A549 treated with GW870086 at 1 μM for 4 hours (cell line): Measurements from ENCODE around the gene CHID1. TPM values are rescaled to one million over a fixed set of nuclear protein-coding genes. Genes with fewer than 3 reads are reported as not detected.

Experiments used
- total RNA-seq: library from RNA; stranded (reverse); fragments of 200-300 nt; extraction: Qiagen RNA extraction; gene quantifications from 5 replicates; pipeline ENCODE4 v1.2.3, GENCODE V29; 2022; ENCODE audit warnings: low read depth

Gene CHID1
- 71.0 to 80.8 TPM (median 73.7 TPM) in 5 replicates for total RNA-seq

DNA sequence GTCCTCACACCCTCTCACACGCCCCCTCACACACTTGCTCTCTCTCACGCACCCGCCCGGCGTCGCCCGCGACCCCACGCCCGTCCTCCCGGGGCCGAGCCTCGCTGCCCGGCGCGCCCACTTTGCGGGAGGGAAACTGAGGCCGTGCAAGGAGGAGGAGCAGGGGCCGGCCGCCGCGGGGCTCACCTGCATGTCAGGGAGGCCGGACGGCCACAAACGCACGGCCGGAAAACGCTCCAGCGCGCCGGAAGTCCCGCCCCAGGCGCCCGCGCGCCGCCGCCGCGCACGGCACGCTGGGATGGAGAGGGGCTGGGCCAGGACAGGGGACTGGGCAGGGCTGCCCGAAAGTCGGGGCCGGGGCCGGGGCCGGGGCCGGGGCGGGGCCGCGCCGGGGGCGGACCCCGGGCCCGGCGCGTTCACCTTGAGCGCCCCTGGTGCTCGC is at the start of gene CHID1:
CHID1 (minus strand) TSS at position 222 of the 442 bp plus-strand sequence. CDS start 5,994 bp downstream, outside the sequence.

DNA sequence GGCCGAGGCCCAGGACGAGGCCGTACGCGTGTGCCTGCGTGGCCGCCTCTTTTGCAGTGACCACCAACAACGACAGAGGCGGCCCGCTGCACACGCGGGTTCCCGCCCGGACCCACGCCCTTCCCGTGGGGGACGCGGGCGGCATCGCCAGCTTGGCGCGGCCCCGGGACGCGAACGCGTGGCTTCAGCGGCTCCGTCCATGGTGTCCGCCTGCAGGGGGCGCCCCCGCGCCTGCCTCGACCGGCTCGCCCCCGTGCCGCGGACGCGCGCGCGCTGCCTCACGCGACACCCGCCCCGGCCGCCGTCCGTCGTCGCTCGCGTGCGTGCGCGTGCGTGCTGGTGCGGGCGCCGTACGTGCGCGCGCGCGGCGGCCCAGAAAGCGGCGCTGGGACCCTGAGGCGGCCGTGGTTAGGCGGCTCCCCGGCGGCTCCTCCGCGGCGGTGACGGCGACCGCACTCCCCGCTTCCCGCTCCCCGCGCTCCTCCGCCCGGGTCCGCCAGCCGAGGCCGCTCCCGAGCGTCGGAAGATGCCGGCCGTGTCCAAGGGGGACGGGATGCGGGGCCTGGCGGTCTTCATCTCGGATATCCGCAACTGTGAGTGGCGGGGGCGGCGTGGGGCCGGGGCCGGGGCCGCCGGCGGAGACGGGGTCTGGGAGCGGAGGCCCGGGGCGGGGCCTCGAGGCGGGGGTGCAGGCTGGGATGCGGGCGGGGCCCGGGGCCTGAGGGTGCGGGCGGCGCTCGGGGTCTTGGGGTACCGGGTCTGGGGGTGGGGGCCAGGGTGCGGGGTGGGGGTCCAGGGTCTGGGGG is 15.1 kb upstream of the CHID1 start, which contains the start of gene AP2A2:
AP2A2 (plus strand) TSS at position 375 of the 806 bp plus-strand sequence; CDS start at position 527, 152 bp downstream.

DNA sequence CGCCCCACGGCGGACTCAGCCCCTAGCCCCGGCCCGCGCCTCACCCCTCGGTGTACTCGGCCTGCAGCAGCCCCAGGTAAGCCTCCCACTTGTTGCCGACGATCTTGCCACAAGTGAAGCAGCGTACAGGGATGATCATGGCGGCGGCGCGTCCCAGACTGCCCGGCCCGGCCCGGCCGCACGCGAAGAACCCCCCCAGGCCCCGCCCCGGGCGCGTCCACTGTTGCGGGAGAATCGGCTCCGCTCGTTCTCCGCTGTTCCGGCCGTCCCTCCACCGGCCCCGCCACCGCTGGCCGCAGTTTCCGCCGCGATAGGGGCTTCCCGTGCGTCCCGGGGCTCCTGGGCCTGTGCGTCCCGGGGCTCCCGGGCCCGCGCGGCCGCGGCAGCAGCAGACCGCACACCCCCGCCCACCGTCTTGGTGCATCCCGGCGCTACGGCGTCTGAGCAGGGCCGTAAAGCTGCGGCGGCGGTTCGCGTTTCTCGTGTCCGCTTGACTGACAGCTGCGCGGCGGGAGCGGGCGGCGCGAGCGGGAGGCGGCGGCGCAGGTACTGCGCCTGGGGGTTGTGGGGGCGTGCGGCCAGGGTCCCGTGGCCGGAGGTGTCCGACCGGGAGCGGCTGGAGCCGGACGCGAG is 68.1 kb downstream of the CHID1 start, which contains the start of the genes POLR2L and TSPAN4:
POLR2L (minus strand) TSS at position 160 of the 633 bp plus-strand sequence; CDS start at position 139, 21 bp downstream.
TSPAN4 (plus strand) TSS at position 483 of the 633 bp plus-strand sequence. CDS start 7,453 bp downstream, outside the sequence.

DNA sequence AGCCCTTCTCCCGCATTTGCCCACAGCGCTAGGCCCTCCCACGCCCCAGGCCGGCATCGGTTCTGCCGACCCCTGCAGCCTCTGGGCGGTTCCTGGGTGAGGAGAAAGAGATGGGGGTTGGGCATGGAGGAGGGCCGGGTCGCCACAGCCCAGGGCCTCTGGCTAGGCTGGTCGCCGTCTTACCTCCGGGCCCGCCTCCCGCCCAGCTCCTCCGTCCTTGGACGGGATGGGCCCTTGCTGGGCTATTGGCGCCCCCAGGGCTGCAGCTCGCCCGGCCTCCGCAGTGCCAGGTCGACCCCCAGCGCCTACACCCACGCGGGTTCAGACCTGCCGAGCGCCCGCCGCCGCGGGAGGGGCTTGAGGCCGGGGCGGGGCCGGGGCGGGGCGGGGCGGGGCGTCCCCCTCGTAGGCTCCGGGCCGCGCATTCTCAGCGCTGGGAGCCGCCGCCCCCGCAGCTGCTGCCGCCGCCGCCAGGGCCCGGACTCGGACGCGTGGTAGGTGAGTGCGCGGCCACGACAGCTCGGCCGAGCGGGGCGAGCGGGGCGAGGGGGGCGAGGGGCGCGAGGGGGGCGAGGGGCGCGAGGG is 78.0 kb downstream of the CHID1 start, which contains the start of gene CD151:
CD151 (plus strand) TSS at position 424 of the 585 bp plus-strand sequence. CDS start 3,118 bp downstream, outside the sequence.

DNA sequence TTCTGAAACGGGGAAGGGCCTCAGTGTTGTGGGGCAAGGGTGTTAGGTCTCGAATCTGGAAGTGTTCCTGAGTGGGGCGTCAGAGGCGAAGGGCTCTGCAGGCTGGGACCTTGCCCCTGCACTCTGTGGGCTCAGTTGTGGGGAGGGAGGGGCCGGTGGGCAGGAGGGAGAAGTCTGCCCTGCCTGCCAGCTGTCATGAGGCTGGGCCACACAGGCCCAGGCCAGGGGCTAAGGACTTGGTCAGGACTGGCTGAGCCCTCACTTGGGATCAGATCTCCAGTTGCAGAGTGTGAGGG is 82.8 kb downstream of the CHID1 start, which contains the start of gene CRACR2B:
CRACR2B (plus strand) TSS at position 23 of the 296 bp plus-strand sequence. CDS start 689 bp downstream, outside the sequence.

DNA sequence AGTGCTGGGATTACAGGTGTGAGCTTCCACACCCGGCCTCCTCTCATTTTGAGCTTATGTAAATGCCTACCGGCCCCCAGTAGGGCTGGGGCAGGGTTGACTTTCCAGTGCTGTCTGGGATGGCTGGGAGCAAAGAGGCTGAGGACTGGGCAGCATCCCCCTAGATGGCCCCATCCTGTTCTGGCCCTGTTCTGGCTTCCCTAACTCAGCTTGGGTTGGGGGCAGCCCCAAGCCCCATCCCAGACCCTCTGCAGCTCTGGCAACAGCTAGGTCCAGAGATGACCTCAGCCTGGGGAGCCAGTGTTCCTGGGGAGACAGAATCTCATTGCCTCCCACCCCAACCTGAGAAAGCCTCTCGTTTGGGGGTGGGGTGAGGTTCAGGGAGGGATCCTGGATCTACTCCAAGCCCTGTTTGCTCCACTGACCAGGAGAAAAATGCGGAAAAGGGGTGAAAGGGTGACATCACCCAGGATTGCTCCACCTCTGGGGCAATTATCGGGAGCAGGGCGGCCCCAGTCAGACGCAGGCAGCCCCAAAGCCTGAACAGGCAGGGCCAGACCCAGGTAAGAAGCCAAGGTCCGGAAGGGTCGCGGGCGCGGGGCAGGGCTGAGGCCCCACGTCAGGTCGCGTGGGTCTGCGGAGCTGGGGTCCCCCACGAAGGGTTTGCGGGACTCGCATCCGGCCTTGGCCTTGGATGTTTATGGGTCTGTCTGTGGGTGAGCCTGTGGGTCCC is 92.0 kb downstream of the CHID1 start, which contains the start of gene PNPLA2:
PNPLA2 (plus strand) TSS at position 519 of the 733 bp plus-strand sequence. CDS start 805 bp downstream, outside the sequence.

Other genes with a start within 250 kb of the CHID1 start
- gene DEAF1, start 215.6 kb downstream of the CHID1 start, total RNA-seq: 26.1 to 38.9 TPM (median 32.1 TPM) in 5 replicates
- 8.4 to 10.4 TPM (median 10.0 TPM) in 5 replicates for gene TMEM80, start 215.0 kb downstream of the CHID1 start, total RNA-seq
- gene EPS8L2, start 204.6 kb downstream of the CHID1 start, total RNA-seq: 76.9 to 131 TPM (median 114 TPM) in 5 replicates
- gene TALDO1, start 163.3 kb downstream of the CHID1 start, total RNA-seq: 394 to 439 TPM (median 414 TPM) in 5 replicates
- gene GATD1, start 133.3 kb downstream of the CHID1 start, total RNA-seq: 36.6 to 48.9 TPM (median 44.7 TPM) in 5 replicates
- gene CEND1, start 120.7 kb downstream of the CHID1 start, total RNA-seq: 1.2 to 2.7 TPM (median 1.9 TPM) in 5 replicates
- gene SLC25A22, start 112.5 kb downstream of the CHID1 start, total RNA-seq: 21.8 to 34.9 TPM (median 34.1 TPM) in 5 replicates
- 8.6 to 14.2 TPM (median 13.8 TPM) in 5 replicates for gene PIDD1, start 105.6 kb downstream of the CHID1 start, total RNA-seq
- gene RPLP2, start 100.8 kb downstream of the CHID1 start, total RNA-seq: 1,669 to 2,765 TPM (median 2,317 TPM) in 5 replicates
- gene PNPLA2, start 91.9 kb downstream of the CHID1 start, total RNA-seq: 36.8 to 63.3 TPM (median 53.7 TPM) in 5 replicates
- gene CRACR2B, start 82.9 kb downstream of the CHID1 start, total RNA-seq: 5.0 to 6.2 TPM (median 5.5 TPM) in 5 replicates
- 811 to 833 TPM (median 824 TPM) in 5 replicates for gene CD151, start 77.9 kb downstream of the CHID1 start, total RNA-seq
- 586 to 744 TPM (median 634 TPM) in 5 replicates for gene POLR2L, start 68.3 kb downstream of the CHID1 start, total RNA-seq
- gene TSPAN4, start 68.0 kb downstream of the CHID1 start, total RNA-seq: 133 to 197 TPM (median 190 TPM) in 5 replicates
- gene AP2A2, start 15.1 kb upstream of the CHID1 start, total RNA-seq: 33.0 to 41.4 TPM (median 36.8 TPM) in 5 replicates
- 0.01 TPM in 1 of 5 replicates, not detected in the others for gene MUC6, start 125.9 kb upstream of the CHID1 start, total RNA-seq
- gene MUC2, start 164.1 kb upstream of the CHID1 start, total RNA-seq: 0.07 to 0.24 TPM (median 0.11 TPM) in 5 replicates
- gene MUC5AC, start 247.1 kb upstream of the CHID1 start, total RNA-seq: 1.5 to 2.3 TPM (median 2.0 TPM) in 5 replicates